Chondrocyte (in vitro differentiated cells): Measurements from ENCODE around the gene DLL4. TPM values are rescaled to one million over a fixed set of nuclear protein-coding genes. Genes with fewer than 3 reads are reported as not detected.

Source experiments
- DNase-seq: peaks from one replicate; pipeline ENCODE4 v3.0.0; 2021; ENCODE audit warnings: mixed read lengths, low spot score
- H3K27ac Mint-ChIP-seq: one replicate; pipeline ENCODE4 v1.8.0; 2021; ENCODE audit warnings: mild to moderate bottlenecking, moderate library complexity, mixed read lengths; ENCODE audit not compliant: unreplicated experiment
- H3K27me3 Mint-ChIP-seq: 2 replicates; pipeline ENCODE4 v1.8.0; 2021; ENCODE audit warnings: low read depth, mixed read lengths
- H3K36me3 Mint-ChIP-seq: 2 replicates; pipeline ENCODE4 v1.8.0; 2021; ENCODE audit warnings: low read depth, mixed read lengths
- H3K4me1 Mint-ChIP-seq: 2 replicates; pipeline ENCODE4 v1.8.0; 2021; ENCODE audit warnings: low read depth, mild to moderate bottlenecking, mixed read lengths
- H3K4me3 Mint-ChIP-seq: one replicate; pipeline ENCODE4 v1.8.0; 2021; ENCODE audit warnings: mild to moderate bottlenecking, moderate library complexity, mixed read lengths; ENCODE audit not compliant: unreplicated experiment
- H3K9me3 Mint-ChIP-seq: 2 replicates; pipeline ENCODE4 v1.8.0; 2021; ENCODE audit warnings: low read depth, mixed read lengths
- CTCF ChIP-seq: fragments of 200-600 bp; sonication (generic); IDR thresholded peaks from 2 replicates; pipeline ENCODE4 v1.5.0; 2021; ENCODE audit warnings: antibody characterized with exemption, mild to moderate bottlenecking, moderate library complexity
- total RNA-seq: library from RNA; stranded (reverse); gene quantifications from 3 replicates; pipeline ENCODE4 v1.2.1, GENCODE V29; 2021

The DLL4 gene
- total RNA-seq, 1 donor from 2014 or later = 0.45 TPM

- no peaks in the 10 kb centered on the region for H3K9me3 Mint-ChIP-seq
- H3K4me1 Mint-ChIP-seq = peaks cover 60% of the 10 kb centered on the region
- no peak for TF ChIP-seq CTCF
- DNase-seq = no peak
- H3K27me3 Mint-ChIP-seq = no peaks in the 10 kb centered on the region
- H3K27ac Mint-ChIP-seq = peak overlapping the region; percentile 83
- peaks cover 45% of the 10 kb centered on the region for H3K36me3 Mint-ChIP-seq
- H3K4me3 Mint-ChIP-seq = no peak overlapping the region
These were observed 55.8 kb downstream of the DLL4 start for GRCh38 chr15:40984964-40985363.

DNA sequence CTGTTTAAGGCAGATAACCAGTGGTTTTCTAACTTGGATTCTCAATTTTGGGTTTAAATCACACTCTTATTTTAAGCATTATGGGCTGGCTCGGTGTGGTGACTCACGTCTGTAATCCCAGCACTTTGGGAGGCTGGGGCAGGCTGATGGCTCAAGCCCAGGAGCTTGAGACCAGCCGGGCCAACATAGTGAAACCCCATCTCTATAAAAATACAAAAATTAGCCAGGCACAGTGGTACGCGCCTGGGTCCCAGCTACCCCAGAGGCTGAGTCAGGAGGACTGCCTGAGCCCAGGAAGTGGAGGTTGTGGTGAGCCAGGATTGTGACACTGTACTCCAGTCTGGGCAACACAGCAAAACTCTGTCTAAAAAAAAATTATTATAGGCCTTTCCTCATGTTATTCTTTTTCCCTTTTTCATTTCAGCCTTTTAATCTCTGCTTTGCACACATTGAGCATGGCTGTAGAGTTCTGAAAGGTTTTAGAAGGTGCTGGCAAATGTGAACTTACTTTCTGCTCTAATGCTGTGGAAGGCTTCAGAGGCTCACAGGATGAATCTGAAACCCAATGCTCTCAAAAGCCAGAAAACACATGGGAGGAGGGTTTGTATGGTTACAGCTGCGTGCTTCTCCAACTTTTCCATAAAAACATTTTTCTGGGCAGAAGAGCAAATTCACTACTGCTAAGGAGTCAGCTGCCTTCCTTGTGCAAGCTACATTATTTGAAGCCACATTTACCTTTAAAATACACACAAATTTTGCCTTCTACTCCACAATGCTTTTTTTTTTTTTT is 56.6 kb downstream of the DLL4 start:
- H3K27me3 Mint-ChIP-seq = no peaks in the 10 kb centered on the region
- H3K27ac Mint-ChIP-seq = peak overlapping the region; percentile 83
- H3K4me1 Mint-ChIP-seq = peaks cover 67% of the 10 kb centered on the region
- DNase-seq = no peak
- TF ChIP-seq CTCF = no peak
- H3K9me3 Mint-ChIP-seq = no peaks in the 10 kb centered on the region
- peaks cover 39% of the 10 kb centered on the region for H3K36me3 Mint-ChIP-seq
- no peak overlapping the region for H3K4me3 Mint-ChIP-seq

DNA sequence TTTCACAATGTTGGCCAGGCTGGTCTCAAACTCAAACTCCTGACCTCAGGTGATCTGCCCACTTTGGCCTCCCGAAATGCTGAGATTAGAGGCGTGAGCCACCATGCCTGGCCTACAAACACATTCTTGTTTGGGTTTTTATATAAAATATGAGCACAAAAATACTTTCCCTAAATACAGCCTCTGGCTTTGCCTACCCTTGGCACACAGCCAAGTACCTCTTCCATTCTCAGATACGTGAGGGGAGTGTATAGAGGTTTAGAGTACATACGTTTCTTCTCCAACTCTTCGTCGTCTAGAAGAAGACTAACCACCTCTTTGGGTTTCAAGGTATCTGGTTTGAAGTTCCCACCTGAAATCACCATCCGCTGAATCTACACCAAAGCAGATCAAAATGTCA is 57.7 kb downstream of the DLL4 start:
- Mint-ChIP-seq H3K27ac (no peak overlapping the region), H3K9me3 (no peaks in the 10 kb centered on the region), H3K4me3 (no peak overlapping the region), H3K27me3 (no peaks in the 10 kb centered on the region), H3K4me1 (peaks cover 67% of the 10 kb centered on the region), H3K36me3 (peaks cover 35% of the 10 kb centered on the region)
- DNase-seq = no peak
- no peak for TF ChIP-seq CTCF

DNA sequence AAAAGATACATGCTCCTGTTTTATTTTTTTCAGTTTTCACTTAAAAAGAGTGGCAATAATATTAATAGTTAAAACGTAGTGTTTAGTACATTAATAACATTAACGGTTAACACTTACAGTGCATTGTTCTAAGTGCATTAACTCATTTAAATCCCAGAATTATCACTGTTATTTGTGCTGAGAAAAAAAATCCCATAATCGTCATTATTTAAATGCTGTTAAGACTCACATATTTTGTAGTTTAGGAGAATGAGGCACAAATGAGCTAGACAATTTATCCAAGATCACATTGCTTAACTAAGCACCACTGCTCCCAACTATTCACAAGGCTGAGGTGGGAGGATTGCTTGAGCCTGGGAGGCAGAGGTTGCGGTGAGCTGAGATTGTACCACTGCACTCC is 59.0 kb downstream of the DLL4 start:
- Mint-ChIP-seq H3K9me3 (no peaks in the 10 kb centered on the region), H3K36me3 (peaks cover 24% of the 10 kb centered on the region), H3K4me1 (peaks cover 67% of the 10 kb centered on the region), H3K27me3 (no peaks in the 10 kb centered on the region), H3K27ac (no peak overlapping the region), H3K4me3 (no peak overlapping the region)
- no peak for DNase-seq
- TF ChIP-seq CTCF = no peak

Other genes starting within 250 kb of the DLL4 start
- gene RAD51, start 234.2 kb upstream of the DLL4 start, total RNA-seq = 6.9 to 13.0 TPM (median 9.4 TPM) in 3 replicates
- 27.5 to 30.1 TPM (median 28.8 TPM) in 3 replicates for gene RMDN3, start 174.1 kb upstream of the DLL4 start, total RNA-seq
- 1.6 to 2.4 TPM (median 1.9 TPM) in 3 replicates for gene GCHFR, start 165.3 kb upstream of the DLL4 start, total RNA-seq
- 0.12 TPM in 1 of 3 replicates, not detected in the others for gene C15orf62, start 159.4 kb upstream of the DLL4 start, total RNA-seq
- 15.5 to 22.5 TPM (median 15.8 TPM) in 3 replicates for gene ZFYVE19, start 122.3 kb upstream of the DLL4 start, total RNA-seq
- 26.4 to 31.8 TPM (median 29.1 TPM) in 3 replicates for gene DNAJC17, start 121.9 kb upstream of the DLL4 start, total RNA-seq
- gene PPP1R14D, start 100.6 kb upstream of the DLL4 start, total RNA-seq = not detected in 3 replicates
- gene SPINT1, start 85.3 kb upstream of the DLL4 start, total RNA-seq = 0.87 to 2.0 TPM (median 0.87 TPM) in 3 replicates
- 0.12 to 0.31 TPM in 2 of 3 replicates, not detected in the other for gene RHOV, start 55.1 kb upstream of the DLL4 start, total RNA-seq
- 29.4 to 35.6 TPM (median 33.0 TPM) in 3 replicates for gene VPS18, start 34.9 kb upstream of the DLL4 start, total RNA-seq
- 2.8 to 78.5 TPM (median 77.6 TPM) in 3 replicates for gene CHAC1, start 24.1 kb downstream of the DLL4 start, total RNA-seq
- 16.3 to 19.8 TPM (median 16.6 TPM) in 3 replicates for gene INO80, start 186.9 kb downstream of the DLL4 start, total RNA-seq